Endodermal cell (in vitro differentiated cells): ENCODE results near the gene PPP1R15A. TPM values are rescaled to one million over a fixed set of nuclear protein-coding genes. Genes with fewer than 3 reads are reported as not detected.

Experiments
- DNase-seq: peaks from one replicate; pipeline ENCODE4 v3.0.0-alpha.2; 2017
- H3K27ac ChIP-seq: 2 replicates; pipeline ENCODE4 v1.5.1; 2013; ENCODE audit warnings: mild to moderate bottlenecking, low read depth, low read length, moderate library complexity
- H3K27me3 ChIP-seq: 2 replicates; pipeline ENCODE4 v1.6.1; 2013; ENCODE audit warnings: mild to moderate bottlenecking, low read length, moderate library complexity; ENCODE audit not compliant: insufficient read depth, control insufficient read depth, poor library complexity, severe bottlenecking
- H3K36me3 ChIP-seq: 2 replicates; pipeline ENCODE4 v1.7.0; 2013; ENCODE audit warnings: mild to moderate bottlenecking, low read length, moderate library complexity; ENCODE audit not compliant: control insufficient read depth, insufficient read depth
- H3K4me1 ChIP-seq: one replicate; pipeline ENCODE4 v1.7.0; 2013; ENCODE audit warnings: low read length; ENCODE audit not compliant: control insufficient read depth, insufficient read depth
- H3K4me3 ChIP-seq: 2 replicates; pipeline ENCODE4 v1.5.1; 2013; ENCODE audit warnings: mild to moderate bottlenecking, low read length, moderate library complexity
- H3K9ac ChIP-seq: 2 replicates; pipeline ENCODE4 v1.6.1; 2013; ENCODE audit warnings: mild to moderate bottlenecking, low read length, moderate library complexity; ENCODE audit not compliant: poor library complexity, severe bottlenecking; ENCODE audit errors: extremely low read depth
- H3K9me3 ChIP-seq: 2 replicates; pipeline ENCODE4 v1.6.1; 2013; ENCODE audit warnings: mild to moderate bottlenecking, low read length, moderate library complexity; ENCODE audit not compliant: control insufficient read depth
- H3K27ac Mint-ChIP-seq: 2 replicates; pipeline ENCODE4 v1.8.0; 2020; ENCODE audit warnings: mixed read lengths
- H3K27me3 Mint-ChIP-seq: 2 replicates; pipeline ENCODE4 v1.8.0; 2021; ENCODE audit warnings: mild to moderate bottlenecking, mixed read lengths; ENCODE audit not compliant: insufficient read depth
- H3K36me3 Mint-ChIP-seq: 2 replicates; pipeline ENCODE4 v1.8.0; 2020; ENCODE audit warnings: low read depth, mixed read lengths
- H3K4me1 Mint-ChIP-seq: 2 replicates; pipeline ENCODE4 v1.8.0; 2020; ENCODE audit warnings: mixed read lengths
- H3K4me3 Mint-ChIP-seq: 2 replicates; pipeline ENCODE4 v1.8.0; 2020; ENCODE audit warnings: mild to moderate bottlenecking, moderate library complexity, mixed read lengths
- H3K9me3 Mint-ChIP-seq: 2 replicates; pipeline ENCODE4 v1.8.0; 2020; ENCODE audit warnings: mild to moderate bottlenecking, mixed read lengths
- WGBS, 2 experiments: methylation state at CpG; one replicate each; pipeline versions ENCODE4 v1.1.5 to v1.1.7; 2013; ENCODE audit warnings: missing lambda C conversion rate in 2 of 2, mixed read lengths in 1 of 2; ENCODE audit not compliant: insufficient coverage in 1 of 2, insufficient read length in 1 of 2; 5-methylcytosine and 5-hydroxymethylcytosine counted together
- total RNA-seq, 2 donors: library from RNA; stranded (reverse); fragmentation: NEBNext Ultra II Directional in 1 of 2; extraction: Animal tissue kit (Norgen Biotek cat#: 25700) in 1 of 2; gene quantifications; 2 replicates in 1 of 2; 3 replicates in 1 of 2; pipeline ENCODE4 v1.2.1, GENCODE V29; 2021
- TF ChIP-seq, protein P1 (sequence below): fragments of 200-600 bp; sonication (generic); conservative IDR thresholded peaks from 2 replicates; pipeline ENCODE4 v1.5.0; 2021; ENCODE audit warnings: antibody characterized with exemption, mild to moderate bottlenecking

PPP1R15A gene
- total RNA-seq, 2 donors from 2014 or later = 41.5 to 45.0 TPM

DNA sequence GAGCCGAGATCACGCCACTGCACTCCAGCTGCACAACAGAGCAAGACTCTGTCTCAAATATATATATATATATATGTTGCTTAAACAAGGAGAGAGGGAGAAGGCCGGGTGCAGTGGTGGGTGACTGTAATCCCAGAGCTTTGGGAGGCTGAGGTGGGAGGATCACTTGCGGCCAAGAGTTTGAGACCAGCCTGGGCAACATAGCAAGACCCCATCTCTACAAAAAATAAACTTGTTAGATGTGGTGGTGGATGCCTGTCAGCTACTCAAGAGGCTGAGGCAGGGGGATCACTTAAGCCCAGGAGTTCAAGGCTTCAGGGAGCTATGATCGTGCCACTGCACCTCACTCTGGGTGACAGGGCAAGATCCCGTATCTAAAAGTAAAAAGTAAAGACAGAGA, 30.6 kb upstream of the PPP1R15A start:
- H3K9me3 ChIP-seq = no peaks in the 10 kb centered on the region
- no peak overlapping the region for H3K4me3 Mint-ChIP-seq
- H3K27me3 Mint-ChIP-seq = no peaks in the 10 kb centered on the region
- H3K27ac Mint-ChIP-seq = no peak overlapping the region
- H3K9me3 Mint-ChIP-seq = no peaks in the 10 kb centered on the region
- no peak overlapping the region for H3K9ac ChIP-seq
- H3K27me3 ChIP-seq = no peaks in the 10 kb centered on the region
- H3K4me1 Mint-ChIP-seq = peaks cover 9% of the 10 kb centered on the region
- peaks cover 6% of the 10 kb centered on the region for H3K36me3 Mint-ChIP-seq
- no peak overlapping the region for H3K27ac ChIP-seq
- no peaks in the 10 kb centered on the region for H3K4me1 ChIP-seq
- no peaks in the 10 kb centered on the region for H3K36me3 ChIP-seq
- TF ChIP-seq, protein P1, sequence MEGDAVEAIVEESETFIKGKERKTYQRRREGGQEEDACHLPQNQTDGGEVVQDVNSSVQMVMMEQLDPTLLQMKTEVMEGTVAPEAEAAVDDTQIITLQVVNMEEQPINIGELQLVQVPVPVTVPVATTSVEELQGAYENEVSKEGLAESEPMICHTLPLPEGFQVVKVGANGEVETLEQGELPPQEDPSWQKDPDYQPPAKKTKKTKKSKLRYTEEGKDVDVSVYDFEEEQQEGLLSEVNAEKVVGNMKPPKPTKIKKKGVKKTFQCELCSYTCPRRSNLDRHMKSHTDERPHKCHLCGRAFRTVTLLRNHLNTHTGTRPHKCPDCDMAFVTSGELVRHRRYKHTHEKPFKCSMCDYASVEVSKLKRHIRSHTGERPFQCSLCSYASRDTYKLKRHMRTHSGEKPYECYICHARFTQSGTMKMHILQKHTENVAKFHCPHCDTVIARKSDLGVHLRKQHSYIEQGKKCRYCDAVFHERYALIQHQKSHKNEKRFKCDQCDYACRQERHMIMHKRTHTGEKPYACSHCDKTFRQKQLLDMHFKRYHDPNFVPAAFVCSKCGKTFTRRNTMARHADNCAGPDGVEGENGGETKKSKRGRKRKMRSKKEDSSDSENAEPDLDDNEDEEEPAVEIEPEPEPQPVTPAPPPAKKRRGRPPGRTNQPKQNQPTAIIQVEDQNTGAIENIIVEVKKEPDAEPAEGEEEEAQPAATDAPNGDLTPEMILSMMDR = no peak
- 94 to 100% methylated on average over 2 to 4 of the region's 6 CpGs for WGBS, 2 experiments
- no peak overlapping the region for H3K4me3 ChIP-seq
- no peak for DNase-seq

DNA sequence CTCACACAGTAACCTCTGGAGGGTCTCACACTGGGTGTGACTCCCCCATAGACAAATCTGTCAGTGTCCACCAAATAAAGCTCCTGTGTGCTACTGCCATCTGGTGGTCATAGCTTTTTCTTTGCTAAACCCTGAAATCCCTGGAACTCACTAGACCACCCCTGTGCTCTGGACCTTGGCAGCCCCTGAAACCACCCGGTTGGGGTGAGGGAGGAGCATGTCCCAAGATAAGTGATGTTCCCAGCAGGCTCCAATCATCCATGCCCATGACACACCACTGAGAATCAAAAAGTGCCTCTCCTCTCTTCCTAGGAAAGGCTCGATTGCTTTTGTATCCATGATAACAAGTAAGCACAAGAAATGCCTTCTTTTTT, 29.4 kb upstream of the PPP1R15A start:
- Histone ChIP-seq H3K4me3 (no peak overlapping the region), H3K9ac (no peak overlapping the region), H3K4me1 (no peaks in the 10 kb centered on the region), H3K36me3 (no peaks in the 10 kb centered on the region), H3K9me3 (no peaks in the 10 kb centered on the region), H3K27me3 (no peaks in the 10 kb centered on the region), H3K27ac (no peak overlapping the region)
- no peaks in the 10 kb centered on the region for H3K9me3 Mint-ChIP-seq
- peaks cover 5% of the 10 kb centered on the region for H3K4me1 Mint-ChIP-seq
- 0% methylated on average over 1 of the region's 2 CpGs; no CpG with 5 or more reads in 1 of the 2 experiments for WGBS, 2 experiments
- no peaks in the 10 kb centered on the region for H3K27me3 Mint-ChIP-seq
- H3K27ac Mint-ChIP-seq = peak overlapping the region; percentile 68
- TF ChIP-seq, protein P1 = peak; percentile 89
- no peak overlapping the region for H3K4me3 Mint-ChIP-seq
- DNase-seq = peak; percentile 84
- peaks cover 8% of the 10 kb centered on the region for H3K36me3 Mint-ChIP-seq

DNA sequence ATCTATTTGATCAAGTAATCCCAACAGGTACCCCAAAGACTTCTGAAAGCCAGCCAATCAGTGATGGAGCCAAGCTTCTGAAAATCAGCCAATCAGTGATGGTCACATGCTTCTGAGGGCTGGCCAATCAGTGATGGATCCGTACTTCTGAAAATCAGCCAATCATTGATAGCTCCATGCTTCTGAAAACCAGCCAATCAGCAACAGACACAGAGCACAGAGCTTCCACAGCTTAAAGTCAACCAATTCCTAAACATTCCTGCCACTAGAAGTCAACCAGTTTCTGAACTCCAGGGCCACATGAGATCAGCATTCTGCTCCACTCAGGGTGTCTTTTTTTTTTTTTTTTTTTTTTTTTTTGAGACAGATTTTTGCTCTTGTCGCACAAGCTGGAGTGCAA, 27.7 kb upstream of the PPP1R15A start:
- Histone ChIP-seq H3K27ac (no peak overlapping the region), H3K9ac (no peak overlapping the region), H3K27me3 (no peaks in the 10 kb centered on the region), H3K9me3 (no peaks in the 10 kb centered on the region), H3K4me1 (no peaks in the 10 kb centered on the region), H3K36me3 (no peaks in the 10 kb centered on the region), H3K4me3 (no peak overlapping the region)
- Mint-ChIP-seq H3K9me3 (no peaks in the 10 kb centered on the region), H3K4me1 (peaks cover 4% of the 10 kb centered on the region), H3K36me3 (peaks cover 9% of the 10 kb centered on the region), H3K27ac (no peak overlapping the region), H3K27me3 (no peaks in the 10 kb centered on the region), H3K4me3 (no peak overlapping the region)
- 86 to 100% methylated on average over 1 to 2 of the region's 2 CpGs for WGBS, 2 experiments
- DNase-seq = peak; percentile 65
- TF ChIP-seq, protein P1 = peak; percentile 45
